Measurements from ENCODE around the gene KDM5B. TPM values are rescaled to one million over a fixed set of nuclear protein-coding genes. Genes with fewer than 3 reads are reported as not detected.

KDM5B gene
- polyA plus RNA-seq, 1 of the 3 experiments (the other 2 are of a cell fraction), result 21.7 TPM

- TF ChIP-seq, protein P1, sequence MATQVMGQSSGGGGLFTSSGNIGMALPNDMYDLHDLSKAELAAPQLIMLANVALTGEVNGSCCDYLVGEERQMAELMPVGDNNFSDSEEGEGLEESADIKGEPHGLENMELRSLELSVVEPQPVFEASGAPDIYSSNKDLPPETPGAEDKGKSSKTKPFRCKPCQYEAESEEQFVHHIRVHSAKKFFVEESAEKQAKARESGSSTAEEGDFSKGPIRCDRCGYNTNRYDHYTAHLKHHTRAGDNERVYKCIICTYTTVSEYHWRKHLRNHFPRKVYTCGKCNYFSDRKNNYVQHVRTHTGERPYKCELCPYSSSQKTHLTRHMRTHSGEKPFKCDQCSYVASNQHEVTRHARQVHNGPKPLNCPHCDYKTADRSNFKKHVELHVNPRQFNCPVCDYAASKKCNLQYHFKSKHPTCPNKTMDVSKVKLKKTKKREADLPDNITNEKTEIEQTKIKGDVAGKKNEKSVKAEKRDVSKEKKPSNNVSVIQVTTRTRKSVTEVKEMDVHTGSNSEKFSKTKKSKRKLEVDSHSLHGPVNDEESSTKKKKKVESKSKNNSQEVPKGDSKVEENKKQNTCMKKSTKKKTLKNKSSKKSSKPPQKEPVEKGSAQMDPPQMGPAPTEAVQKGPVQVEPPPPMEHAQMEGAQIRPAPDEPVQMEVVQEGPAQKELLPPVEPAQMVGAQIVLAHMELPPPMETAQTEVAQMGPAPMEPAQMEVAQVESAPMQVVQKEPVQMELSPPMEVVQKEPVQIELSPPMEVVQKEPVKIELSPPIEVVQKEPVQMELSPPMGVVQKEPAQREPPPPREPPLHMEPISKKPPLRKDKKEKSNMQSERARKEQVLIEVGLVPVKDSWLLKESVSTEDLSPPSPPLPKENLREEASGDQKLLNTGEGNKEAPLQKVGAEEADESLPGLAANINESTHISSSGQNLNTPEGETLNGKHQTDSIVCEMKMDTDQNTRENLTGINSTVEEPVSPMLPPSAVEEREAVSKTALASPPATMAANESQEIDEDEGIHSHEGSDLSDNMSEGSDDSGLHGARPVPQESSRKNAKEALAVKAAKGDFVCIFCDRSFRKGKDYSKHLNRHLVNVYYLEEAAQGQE (IDR thresholded peaks at IDR 0.05; ENCODE audit: low read depth, low read length), result no peak
Observed at GRCh38 chr1:202852163-202852904, 44.1 kb upstream of the KDM5B start (continued).

GRCh38 chr1:202850593-202851362 is 42.6 kb upstream of the KDM5B start:
- Histone ChIP-seq H3K4me2 (no peak overlapping the region), H3K9me3 (no peaks in the 10 kb centered on the region), H3F3A (replicated peaks; ENCODE audit: insufficient read depth) (no peaks in the 10 kb centered on the region), H3K27ac (ENCODE audit: low read depth in 2 of 2, low read length in 1 of 2) (no peak overlapping the region), H3K4me3 (ENCODE audit: low read depth in 2 of 2, low read length in 1 of 2) (no peak overlapping the region), H3K27me3 (ENCODE audit: insufficient read depth) (no peaks in the 10 kb centered on the region), H4K20me1 (ENCODE audit: insufficient read depth) (no peaks in the 10 kb centered on the region), H2AFZ (ENCODE audit: low read depth) (no peak overlapping the region), H3K36me3 (replicated peaks in 1 of 2; ENCODE audit: control insufficient read depth in 1 of 2, insufficient read depth in 2 of 2, low read length in 1 of 2) (no peaks in the 10 kb centered on the region), H3K79me2 (ENCODE audit: insufficient read depth) (no peaks in the 10 kb centered on the region), H3K9me2 (no peaks in the 10 kb centered on the region), H3K4me1 (ENCODE audit: control insufficient read depth in 1 of 2, insufficient read depth in 2 of 2, low read depth in 1 of 2, low read length in 1 of 2) (no peaks in the 10 kb centered on the region), H3K9ac (no peak overlapping the region)
- no peak for DNase-seq
- TF ChIP-seq, protein P1 (IDR thresholded peaks at IDR 0.05; ENCODE audit: low read depth, low read length), result no peak
- TF ChIP-seq NRF1 (IDR thresholded peaks at IDR 0.05; ENCODE audit: low read depth, low read length), result no peak
- no peak for TF ChIP-seq FOSL2 (IDR thresholded peaks at IDR 0.05; ENCODE audit: borderline replicate concordance, low read depth)
- no peak for TF ChIP-seq RAD21 (IDR thresholded peaks at IDR 0.05; ENCODE audit: low read length)
- TF ChIP-seq YY1 (IDR thresholded peaks at IDR 0.05; ENCODE audit: low read depth), result no peak
- TF ChIP-seq IRF3 (IDR thresholded peaks at IDR 0.05; ENCODE audit: low read depth, low read length), result no peak
- TF ChIP-seq TEAD4 (IDR thresholded peaks at IDR 0.05; ENCODE audit: borderline replicate concordance, insufficient read depth), result no peak
- TF ChIP-seq USF1 (IDR thresholded peaks at IDR 0.05; ENCODE audit: borderline replicate concordance, low read depth), result no peak
- TF ChIP-seq SIN3A (IDR thresholded peaks at IDR 0.05; ENCODE audit: borderline replicate concordance, low read depth, low read length), result no peak
- TF ChIP-seq, protein P2, sequence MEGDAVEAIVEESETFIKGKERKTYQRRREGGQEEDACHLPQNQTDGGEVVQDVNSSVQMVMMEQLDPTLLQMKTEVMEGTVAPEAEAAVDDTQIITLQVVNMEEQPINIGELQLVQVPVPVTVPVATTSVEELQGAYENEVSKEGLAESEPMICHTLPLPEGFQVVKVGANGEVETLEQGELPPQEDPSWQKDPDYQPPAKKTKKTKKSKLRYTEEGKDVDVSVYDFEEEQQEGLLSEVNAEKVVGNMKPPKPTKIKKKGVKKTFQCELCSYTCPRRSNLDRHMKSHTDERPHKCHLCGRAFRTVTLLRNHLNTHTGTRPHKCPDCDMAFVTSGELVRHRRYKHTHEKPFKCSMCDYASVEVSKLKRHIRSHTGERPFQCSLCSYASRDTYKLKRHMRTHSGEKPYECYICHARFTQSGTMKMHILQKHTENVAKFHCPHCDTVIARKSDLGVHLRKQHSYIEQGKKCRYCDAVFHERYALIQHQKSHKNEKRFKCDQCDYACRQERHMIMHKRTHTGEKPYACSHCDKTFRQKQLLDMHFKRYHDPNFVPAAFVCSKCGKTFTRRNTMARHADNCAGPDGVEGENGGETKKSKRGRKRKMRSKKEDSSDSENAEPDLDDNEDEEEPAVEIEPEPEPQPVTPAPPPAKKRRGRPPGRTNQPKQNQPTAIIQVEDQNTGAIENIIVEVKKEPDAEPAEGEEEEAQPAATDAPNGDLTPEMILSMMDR (IDR thresholded peaks at IDR 0.05), result no peak
- no peak for TF ChIP-seq GATA2 (CRISPR knock-in tag; IDR thresholded peaks at IDR 0.05)
- ChIA-PET POLR2A (no interaction called here), CTCF (interaction anchor here (0.6 to 0.9 kb wide), 3 partner anchors 76 to 132 kb away, joined by 3 read pairs; no protein-coding TSS in a partner anchor)
- 83% methylated on average over 6 of the region's 7 CpGs for WGBS (ENCODE audit: low lambda C conversion rate)
